SHP77 treated with DMSO at 0.1 percent for 48 hours (cell line): ENCODE measurements around the gene S100A6.

ENCODE experiments used
- DNase-seq: peaks from one replicate; lab custom pipeline; 2025; lab: John Stamatoyannopoulos, UW

Gene S100A6

GRCh38 chr1:153503766-153504165 is 32.0 kb downstream of the S100A6 start:
- no peak for DNase-seq

GRCh38 chr1:153498746-153499145 is 37.0 kb downstream of the S100A6 start:
- DNase-seq = no peak

- DNase-seq = no peak
Observed at GRCh38 chr1:153495536-153495935, 40.3 kb downstream of the S100A6 start.

GRCh38 chr1:153494976-153495535 is 40.7 kb downstream of the S100A6 start:
- peak; percentile 73 for DNase-seq

- no peak for DNase-seq
Observed at GRCh38 chr1:153493343-153493960, 42.3 kb downstream of the S100A6 start.

GRCh38 chr1:153490272-153491051 is 45.3 kb downstream of the S100A6 start:
- DNase-seq = peak; percentile 22

GRCh38 chr1:153488731-153489130 is 47.1 kb downstream of the S100A6 start:
- no peak for DNase-seq

- no peak for DNase-seq
Observed at GRCh38 chr1:153487707-153488106, 48.1 kb downstream of the S100A6 start.

- no peak for DNase-seq
Observed at GRCh38 chr1:153485863-153486262, 49.9 kb downstream of the S100A6 start.
